Activated CD4-positive, alpha-beta T cell treated with anti-CD3 and anti-CD28 coated beads, Interleukin-2, amount 50 U/mL, for 16 hours (primary cell): ENCODE results near the gene HLCS.

Experiments used
- DNase-seq: peaks from one replicate; pipeline ENCODE4 v3.0.0-alpha.2; 2020

The HLCS gene

DNA sequence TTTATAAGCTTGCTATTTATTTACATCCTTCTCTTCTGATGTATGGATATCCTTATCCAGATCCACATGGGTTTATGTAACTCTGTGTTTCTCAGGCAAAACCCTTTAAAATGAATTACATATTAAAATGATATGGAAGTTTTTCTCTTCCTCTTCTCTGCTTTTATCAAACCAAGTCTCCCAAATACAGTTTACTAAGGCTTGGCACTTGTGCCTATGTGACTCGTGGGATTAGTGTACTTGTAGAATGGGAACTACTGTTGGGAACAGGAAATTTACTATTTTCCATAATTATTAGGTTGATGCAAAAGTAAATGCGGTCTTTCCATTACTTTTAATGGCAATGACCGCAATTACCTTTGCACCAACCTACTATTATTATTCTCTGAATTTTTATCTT lies 252.7 kb downstream of the HLCS start:
- DNase-seq: no peak

- DNase-seq: no peak
Measured at GRCh38 chr21:36710729-36711048, 255.8 kb downstream of the HLCS start.

DNA sequence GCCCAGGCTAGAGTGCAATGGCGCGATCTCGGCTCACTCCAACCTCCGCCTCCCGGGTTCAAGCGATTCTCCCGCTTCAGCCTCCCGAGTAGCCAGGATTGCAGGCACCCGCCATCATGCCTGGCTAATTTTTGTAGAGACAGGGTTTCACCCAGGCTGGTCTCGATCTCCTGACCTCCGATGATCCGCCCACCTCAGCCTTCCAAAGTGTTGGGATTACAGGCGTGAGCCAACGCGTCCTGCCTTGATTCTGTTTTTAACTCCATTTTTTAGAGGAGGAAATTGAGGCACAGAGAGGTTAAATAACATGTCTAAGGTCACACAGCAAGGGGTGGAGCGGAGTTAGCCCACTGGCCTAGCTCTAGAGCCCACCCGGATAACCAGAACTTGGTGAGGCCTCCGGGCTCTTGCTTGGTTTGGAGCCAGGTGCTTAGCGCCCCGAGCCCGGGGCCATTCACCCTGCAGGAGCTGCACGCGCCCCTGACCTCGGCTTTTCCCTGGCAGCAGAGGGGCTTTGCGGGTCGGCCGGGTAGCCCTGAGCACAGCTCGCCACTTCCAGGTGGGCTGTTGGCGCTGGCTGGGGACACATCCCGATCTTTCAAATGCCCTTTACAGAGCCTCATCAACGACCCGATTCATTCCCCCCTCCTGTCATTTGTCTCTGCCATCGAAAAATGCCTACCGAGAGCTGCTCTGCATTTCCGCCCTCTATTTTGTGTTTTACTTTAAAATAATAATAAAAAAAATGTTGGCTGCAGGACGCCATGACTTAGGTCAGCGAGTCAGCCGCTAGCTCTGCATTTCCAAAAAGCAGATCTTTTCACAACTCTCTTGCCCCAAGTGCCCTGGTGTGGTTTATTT lies 256.4 kb downstream of the HLCS start:
- no peak for DNase-seq

DNA sequence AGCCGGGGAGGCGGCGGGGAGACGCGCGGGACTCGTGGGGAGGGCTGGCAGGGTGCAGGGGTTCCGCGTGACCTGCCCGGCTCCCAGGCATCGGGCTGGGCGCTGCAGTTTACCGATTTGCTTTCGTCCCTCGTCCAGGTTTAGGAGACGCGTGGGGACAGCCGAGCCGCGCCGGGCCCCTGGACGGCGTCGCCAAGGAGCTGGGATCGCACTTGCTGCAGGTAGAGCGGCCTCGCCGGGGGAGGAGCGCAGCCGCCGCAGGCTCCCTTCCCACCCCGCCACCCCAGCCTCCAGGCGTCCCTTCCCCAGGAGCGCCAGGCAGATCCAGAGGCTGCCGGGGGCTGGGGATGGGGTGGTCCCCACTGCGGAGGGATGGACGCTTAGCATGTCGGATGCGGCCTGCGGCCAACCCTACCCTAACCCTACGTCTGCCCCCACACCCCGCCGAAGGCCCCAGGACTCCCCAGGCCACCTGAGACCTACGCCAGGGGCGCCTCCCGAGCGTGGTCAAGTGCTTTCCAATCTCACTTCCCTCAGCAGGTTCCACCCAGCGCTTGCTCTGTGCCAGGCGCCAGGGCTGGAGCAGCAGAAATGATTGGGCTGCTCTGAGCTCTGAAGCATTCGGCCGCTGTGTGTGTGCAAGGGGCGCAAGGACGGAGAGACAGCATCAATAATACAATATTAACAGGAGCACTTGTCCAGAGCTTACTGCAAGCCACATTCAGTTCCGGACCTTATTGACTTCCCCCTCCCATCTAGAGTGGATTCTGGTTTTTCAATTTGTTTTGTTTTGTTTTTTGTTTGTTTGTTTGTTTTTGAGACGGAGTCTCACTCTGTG lies 257.2 kb downstream of the HLCS start:
- no peak for DNase-seq

DNA sequence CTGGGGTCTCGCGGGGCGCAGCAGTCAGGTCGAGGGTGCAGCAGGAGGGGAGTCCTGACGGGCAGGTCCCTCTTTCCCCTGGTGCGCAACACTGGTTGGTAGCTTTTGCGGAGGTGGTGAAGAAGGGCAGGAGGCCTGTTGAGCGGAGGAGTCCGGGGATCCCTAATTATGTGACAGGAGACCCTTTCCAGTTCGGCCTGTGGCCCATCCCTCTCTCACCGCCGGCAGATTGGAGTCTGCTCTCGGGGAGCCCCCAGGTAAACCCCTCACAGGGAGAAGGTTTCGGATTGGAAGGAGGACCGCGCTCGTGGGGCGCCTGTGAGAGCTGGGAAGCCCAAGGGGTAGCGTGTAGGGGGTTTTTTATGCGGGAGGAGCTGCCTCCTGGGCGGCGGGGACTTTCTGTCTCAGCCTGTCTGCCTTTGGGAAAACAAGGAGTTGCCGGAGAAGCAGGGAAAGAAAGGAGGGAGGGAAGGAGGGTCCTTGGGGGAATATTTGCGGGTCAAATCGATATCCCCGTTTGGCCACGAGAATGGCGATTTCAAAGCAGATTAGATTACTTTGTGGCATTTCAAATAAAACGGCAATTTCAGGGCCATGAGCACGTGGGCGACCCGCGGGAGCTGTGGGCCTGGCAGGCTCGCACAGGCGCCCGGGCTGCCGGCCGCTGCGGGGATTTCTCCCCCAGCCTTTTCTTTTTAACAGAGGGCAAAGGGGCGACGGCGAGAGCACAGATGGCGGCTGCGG lies 258.0 kb downstream of the HLCS start:
- DNase-seq: no peak

GRCh38 chr21:36707763-36708285 lies 258.6 kb downstream of the HLCS start:
- DNase-seq: no peak

GRCh38 chr21:36706951-36707762 lies 259.3 kb downstream of the HLCS start:
- DNase-seq: no peak

DNA sequence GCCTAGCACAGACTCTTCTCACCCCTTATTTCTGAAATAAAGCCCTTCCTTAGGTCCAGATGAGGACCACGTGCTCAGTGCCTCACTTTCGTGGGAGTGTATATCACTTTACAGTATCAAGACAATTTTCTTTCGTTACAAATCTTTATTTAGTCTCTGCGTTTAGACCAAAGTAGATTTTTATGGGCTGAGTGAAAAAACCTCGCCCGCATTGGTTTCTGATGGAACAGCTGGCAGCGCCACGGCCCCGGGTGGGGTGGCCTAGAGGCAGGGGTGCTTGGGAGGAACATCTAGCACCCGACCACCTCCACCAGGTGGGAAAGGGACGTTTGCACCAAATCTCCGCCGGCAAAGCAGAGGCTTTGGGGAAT lies 260.0 kb downstream of the HLCS start:
- DNase-seq: no peak

DNA sequence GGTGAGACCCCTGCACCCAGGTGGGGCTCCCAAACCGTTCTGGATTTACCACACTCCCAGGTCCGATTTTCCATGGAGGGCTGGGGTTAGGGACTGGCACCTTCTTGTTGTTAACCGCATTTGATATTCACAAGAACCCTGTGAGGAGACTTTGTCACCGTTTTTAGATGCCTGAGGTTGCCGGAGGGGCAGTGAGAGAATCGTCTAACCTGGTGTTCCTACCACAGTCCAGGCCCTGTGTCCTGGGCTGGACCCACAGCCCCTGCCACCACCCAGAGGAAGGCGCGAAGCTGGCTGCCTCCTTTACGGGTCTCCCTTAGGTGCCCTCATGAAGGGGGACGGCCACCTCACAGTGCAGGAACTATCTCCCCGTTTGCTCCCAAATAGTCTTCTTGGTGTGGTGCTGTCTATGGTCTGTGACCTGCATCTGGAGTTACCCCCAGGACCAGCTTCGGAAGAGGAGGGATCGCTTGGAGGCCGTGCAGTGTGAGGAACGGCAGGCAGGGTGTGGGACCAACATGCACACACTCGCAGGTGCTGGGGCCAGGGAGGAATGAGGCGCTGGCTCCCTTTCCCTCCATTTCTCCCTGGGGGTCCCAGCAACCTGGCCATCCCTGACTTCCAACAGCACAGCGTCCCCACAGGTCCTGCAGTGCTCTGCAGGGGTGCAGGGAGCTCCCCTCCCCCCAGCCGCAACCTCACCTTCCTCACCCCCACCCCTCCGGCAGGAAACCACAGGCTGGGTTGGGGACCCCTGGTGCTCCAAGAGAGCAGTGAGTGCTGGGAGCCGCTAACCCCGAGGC lies 260.6 kb downstream of the HLCS start:
- DNase-seq: no peak

GRCh38 chr21:36704958-36705678 lies 261.4 kb downstream of the HLCS start:
- no peak for DNase-seq

- DNase-seq: no peak
Measured at GRCh38 chr21:36704281-36704957, 262.1 kb downstream of the HLCS start.

GRCh38 chr21:36703626-36704280 lies 262.7 kb downstream of the HLCS start:
- DNase-seq: no peak

DNA sequence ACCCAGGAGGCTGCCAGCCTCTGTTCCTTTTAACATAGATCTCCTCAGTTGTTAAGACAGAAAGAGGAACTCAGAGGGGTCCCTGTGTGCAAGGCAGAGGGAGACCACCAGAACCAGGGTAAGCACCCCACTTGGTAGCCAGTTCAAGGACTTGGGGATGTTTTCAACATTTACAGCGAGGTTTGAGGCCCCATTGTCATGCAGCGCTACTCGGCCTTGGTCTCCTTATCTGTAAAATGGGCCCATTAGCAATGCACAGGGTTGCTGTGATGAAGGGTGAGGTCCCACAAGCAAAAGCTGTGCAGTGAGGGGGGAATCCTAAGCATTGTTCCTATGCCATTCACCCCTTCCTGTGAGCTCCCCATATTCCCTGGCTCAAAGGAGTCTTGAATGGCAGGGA lies 263.3 kb downstream of the HLCS start:
- no peak for DNase-seq

DNA sequence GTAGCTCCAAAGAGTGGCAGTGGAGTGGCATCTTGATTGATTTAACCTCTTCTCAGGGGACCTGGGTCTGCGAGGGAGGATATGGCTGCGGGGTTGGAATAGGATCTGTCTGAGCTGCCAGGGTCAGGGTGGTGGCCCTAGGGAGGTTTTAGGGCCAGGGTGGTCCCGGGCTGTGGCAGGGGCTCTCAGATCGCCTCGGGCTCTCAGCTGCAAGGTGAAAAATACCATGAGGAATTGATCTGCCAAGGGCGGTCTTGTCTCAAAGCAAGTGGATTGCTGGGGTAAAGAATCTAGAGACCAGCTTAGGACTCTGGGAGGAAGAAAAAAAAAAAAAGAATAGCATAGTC lies 263.9 kb downstream of the HLCS start:
- DNase-seq: no peak

DNA sequence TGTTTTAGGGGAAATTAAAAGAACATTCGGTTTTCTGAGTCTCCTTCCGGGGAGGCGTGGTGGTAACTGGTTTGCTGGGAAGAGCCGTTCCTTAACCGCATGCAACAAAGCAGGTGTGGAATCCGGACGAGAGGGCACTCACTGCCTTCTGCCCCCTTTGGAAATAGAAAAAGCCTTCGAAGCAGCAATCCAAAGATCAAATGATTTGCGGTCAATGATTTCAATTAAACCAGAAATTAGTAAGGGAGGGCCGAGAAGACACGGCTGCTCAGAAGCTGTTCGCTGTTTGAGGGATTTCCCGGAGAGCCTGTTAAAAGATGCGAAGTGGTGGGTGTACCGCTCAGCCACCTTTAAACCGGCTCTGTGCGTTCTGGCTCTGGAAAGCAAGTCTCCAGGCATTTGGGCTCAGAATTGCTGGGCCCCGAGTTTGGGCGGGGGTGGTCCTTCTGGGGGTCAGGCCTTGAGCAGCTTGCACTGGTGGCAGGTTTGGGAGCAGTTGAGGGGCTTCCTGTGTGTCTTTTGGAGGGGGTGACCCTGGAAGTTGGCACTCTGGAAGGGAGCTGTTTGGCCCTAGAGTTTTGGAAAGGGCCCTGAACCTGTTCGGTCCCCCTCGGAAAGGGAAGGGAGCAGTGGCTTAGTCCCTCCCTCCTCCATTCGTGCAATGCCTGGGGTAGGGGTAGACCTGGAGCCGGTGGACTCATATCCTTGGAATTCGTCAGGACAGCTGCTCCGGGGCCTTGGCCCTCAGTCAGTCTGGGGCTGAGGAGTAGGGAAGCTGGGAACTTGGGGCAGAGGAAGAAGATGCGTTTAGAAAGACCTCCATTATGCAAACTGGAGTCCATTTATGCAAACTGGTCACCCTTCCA lies 264.5 kb downstream of the HLCS start:
- DNase-seq: no peak

DNA sequence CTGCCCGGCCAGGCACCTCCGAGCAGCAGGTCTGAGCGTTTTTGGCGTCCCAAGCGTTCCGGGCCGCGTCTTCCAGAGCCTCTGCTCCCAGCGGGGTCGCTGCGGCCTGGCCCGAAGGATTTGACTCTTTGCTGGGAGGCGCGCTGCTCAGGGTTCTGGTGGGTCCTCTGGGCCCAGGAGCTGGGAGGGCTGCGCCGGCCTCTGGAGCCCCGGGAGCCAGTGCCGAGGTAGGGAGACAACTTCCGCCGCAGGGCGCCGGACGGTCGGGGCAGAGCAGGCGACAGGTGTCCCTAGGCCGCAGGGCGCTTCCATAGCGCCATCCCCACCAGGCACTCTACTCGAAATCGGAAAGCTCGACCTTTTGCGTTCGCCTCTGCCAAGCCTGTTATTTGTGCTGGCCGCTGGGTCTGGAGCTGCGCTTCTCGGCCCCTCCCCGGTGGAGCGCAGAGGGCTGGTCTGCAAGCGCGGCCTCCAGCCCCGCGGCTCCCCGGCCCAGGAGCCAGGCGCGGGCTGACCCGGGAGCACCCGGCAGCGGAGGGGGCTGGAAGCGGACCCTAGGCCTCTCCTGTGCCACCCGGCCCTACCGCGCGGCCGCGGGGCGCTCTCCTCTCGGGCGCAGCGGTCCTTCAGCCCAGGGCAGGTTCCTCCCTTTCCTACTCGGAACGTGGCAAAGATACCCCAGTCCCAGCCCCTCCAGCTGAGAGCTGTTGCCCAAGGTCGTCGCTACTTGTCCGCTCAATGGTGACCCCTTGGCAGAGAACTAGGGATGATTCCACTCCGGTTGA lies 265.3 kb downstream of the HLCS start:
- no peak for DNase-seq
